ENCODE measurements around the gene SCFD1.

Gene SCFD1

GRCh38 chr14:30779210-30779609, 157.1 kb downstream of the SCFD1 start:
- no peak for TF ChIP-seq POLR2A (IDR thresholded peaks at IDR 0.05; ENCODE audit: low read depth, low read length)
- no peak for DNase-seq (ENCODE audit: insufficient read length, low spot score)
- FAIRE-seq = no peak

Data from H54 (cell line).